Embryonic facial prominence (tissue), 1 donor: ENCODE results near the gene XCR1.
"Not testable (repeated sequence)": the region's sequence is repeated elsewhere in the genome, so short reads cannot be mapped to it uniquely, and the experiment has no call there.

Experiments used
- DNase-seq: peaks from one replicate; pipeline ENCODE4 v3.0.0-alpha.2; 2016; ENCODE audit errors: extremely low spot score

Gene XCR1

DNA sequence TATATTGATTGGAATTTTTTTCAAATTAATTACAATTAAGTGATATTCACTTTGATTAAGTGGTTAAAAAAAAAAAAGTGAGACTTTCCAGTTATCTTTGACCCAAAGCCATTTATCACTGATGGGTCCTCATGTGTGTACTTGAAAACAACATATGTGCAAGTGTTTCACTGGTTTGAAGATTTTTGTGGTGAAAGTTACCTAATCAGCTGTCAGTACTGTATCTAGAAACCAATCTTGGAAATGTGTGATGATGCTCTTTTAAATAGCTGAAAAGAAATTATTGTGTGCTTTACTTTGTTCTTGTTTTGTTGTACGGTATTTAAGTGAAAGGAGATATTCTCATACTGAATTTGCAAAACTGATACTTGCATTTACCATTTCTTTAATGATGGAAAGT is 11.6 kb upstream of the XCR1 start:
- no peak for DNase-seq

GRCh38 chr3:46038071-46038470 is 10.8 kb upstream of the XCR1 start:
- DNase-seq = not testable (repeated sequence)

DNA sequence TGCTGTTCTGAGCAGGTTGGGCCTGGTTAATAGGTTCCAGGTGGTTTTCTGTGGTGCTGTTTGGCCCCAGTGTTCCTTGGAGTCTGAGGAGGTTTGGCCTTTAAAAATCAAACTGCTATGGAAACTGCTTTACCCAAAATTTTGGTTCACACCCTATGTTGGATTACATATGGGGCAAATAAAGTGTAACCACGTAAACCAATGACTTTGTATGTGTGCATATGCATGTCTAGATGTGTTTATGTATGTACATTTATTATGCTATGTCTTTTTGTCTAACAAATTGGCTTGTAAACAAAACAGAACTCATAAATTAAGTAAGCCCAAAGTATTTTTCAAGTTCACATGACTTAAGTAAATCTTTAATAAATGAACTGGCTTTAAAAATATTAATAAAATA is 8.9 kb upstream of the XCR1 start:
- DNase-seq = no peak

- DNase-seq = no peak
Observed at GRCh38 chr3:46031747-46032146, 4.5 kb upstream of the XCR1 start.

DNA sequence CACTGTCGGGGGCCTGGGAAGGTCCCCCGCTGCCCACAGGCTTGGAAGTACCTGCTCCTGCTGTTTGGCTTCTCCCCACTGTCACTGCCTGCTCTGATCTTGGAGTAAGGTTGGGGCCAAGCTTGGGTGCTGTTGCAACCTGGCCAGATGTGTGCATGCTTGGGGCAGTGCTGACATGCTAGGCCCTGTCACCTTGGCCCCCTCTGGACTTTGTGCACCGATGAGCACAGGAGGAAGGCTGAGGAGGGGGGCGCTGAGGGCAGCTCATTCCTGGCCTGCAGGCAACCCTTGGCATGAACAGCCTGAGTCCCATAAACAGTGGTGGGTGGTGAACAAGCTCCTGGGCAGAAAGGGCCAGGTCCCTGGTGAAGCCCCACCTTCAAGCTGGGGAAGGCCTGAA is 4.0 kb upstream of the XCR1 start:
- DNase-seq = no peak

GRCh38 chr3:46030626-46031025 is 3.3 kb upstream of the XCR1 start:
- no peak for DNase-seq

- DNase-seq = no peak
Observed at GRCh38 chr3:46029953-46030543, 2.8 kb upstream of the XCR1 start.

DNA sequence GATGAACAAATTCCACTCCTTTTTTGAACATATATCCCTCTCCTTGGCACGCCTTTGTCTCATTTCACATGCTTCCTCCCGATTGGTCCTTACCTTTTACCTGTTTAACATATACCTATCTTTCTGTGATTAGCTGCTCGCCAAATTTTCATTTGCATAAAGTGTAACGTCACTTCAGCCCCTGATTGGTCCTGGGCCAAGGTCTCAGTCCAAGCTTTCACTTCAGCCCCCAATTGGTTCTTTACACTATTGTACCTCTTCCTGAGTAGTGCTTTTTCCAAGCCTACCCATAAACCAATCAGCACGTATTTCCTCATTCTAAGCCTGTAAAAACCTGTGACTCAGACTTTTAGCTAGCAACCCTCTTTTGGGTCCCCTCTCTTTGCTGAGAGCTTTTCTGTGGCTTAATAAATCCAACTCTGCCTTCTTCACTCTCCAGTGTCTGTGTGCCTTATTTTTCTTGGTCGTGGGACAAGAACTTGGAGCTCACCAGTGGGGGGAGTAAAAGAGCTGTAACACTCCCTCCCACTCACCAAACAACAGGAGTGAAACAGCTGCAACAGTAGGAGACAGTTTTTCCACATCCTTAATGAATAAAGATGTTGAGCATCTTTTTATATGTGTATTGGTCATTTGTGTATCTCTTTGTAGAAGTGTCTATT is 584 bp upstream of the XCR1 start:
- DNase-seq = no peak

GRCh38 chr3:46025139-46025538 is 2.1 kb downstream of the XCR1 start:
- DNase-seq = no peak

DNA sequence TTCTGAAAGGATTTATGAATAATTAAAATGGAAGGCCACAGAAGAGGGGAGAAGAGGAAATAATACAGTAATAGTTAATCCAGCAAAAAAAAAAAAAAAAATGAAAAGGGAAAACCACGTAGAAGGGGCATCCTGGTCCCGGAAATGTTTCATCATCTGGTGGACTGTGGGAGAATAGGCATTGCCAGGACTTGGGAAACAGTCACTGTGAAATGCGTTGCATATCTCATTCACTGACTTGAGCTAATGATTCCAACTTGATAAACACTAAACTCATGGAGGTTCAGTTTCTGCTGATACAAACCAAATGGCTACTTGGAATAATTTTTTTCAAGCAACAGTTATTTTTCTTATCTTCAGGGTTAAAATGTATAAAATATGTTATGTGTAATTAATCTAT is 3.2 kb downstream of the XCR1 start:
- DNase-seq = no peak

DNA sequence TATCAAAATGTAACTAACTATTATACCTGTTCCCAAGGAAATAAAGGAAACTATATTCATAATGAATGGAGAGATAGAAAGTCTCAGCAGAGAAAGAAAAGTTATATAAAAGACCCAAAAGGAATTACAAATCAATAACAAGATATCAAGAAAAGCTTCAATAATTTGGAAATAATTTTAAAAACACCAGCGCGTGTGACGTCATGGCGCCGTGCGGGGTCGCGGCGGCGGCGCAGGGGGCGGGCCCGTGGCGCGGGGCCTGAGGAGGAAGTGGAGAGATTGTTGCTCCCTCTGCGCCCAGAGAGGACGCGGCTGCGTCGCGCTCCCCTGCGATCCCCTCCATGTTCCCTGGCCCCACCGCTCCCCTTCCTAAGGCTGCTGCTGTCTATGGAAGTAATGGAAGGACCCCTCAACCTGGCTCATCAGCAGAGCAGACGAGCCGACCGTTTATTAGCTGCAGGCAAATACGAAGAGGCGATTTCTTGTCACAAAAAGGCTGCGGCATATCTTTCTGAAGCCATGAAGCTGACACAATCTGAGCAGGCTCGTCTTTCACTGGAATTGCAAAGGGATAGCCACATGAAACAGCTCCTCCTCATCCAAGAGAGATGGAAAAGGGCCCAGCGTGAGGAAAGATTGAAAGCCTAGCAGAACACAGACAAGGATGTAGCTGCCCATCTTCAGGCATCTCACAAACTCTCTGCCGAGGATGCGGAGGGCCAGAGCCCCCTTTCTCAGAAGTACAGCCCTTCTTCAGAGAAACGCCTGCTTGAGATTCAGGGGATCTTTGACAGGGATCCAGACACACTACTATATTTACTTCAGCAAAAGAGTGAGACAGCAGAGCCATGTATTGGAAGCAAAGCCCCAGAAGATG is 4.1 kb downstream of the XCR1 start:
- no peak for DNase-seq

GRCh38 chr3:46021516-46021915 is 5.8 kb downstream of the XCR1 start:
- no peak for DNase-seq

- DNase-seq = no peak
Observed at GRCh38 chr3:46020766-46021510, 6.3 kb downstream of the XCR1 start.

DNA sequence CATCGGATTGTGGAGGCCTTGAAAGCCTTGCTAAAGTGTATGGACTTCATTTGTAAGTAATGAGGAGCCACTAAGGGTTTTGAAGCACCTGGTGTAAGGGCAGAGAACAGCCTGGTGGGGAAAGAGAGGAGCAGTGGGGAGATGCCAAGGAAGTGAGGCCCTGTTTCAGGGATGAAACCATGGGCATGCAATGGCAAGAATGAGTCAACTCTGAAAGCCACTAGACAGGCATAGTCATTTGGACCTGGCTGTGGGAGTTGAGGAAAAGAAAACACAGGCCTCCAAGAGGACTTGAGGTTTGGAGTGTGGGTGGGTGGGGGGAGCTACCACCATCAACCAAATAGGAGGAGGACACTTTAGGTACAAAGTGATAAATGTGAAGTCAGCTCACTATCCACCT is 7.6 kb downstream of the XCR1 start:
- DNase-seq = no peak

DNA sequence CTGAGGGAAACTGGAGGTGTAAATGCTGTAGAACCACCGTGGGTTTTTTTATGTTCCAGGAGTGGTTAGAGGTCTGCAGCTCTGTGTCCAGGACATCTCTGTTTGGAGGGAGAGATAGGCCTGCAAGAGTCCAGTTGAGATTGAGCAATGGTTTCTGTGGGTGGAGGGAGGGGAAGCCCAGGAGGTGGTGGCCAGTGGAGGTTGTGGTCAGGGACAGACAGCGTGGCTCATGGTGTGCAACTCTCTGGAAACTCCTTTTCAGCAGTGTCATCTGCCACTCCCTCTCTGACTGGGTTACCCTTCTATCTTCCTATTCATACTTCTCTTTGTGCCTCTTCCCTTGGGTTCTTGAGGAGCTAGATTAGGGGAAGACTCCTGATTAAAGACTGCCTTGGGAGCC is 9.6 kb downstream of the XCR1 start:
- no peak for DNase-seq

GRCh38 chr3:46013316-46014094 is 13.8 kb downstream of the XCR1 start:
- no peak for DNase-seq

DNA sequence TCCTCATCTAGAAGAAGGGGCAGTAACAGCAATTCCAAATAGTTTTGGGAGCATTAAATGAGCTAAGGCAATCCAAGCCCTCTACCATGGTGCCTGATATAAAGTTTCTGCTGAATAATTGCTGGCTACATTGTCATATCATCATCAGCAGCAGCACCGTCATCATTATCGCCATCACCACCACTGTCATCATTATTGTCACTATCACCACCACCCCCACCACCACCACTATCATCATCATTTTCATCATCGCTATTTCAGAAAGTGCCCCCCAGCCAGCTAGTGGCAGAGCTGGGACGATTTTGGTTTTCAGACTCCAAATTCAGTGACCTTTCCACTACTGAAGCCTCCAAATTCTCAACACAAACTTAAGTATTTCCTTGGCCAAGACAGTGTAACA is 15.0 kb downstream of the XCR1 start:
- no peak for DNase-seq

DNA sequence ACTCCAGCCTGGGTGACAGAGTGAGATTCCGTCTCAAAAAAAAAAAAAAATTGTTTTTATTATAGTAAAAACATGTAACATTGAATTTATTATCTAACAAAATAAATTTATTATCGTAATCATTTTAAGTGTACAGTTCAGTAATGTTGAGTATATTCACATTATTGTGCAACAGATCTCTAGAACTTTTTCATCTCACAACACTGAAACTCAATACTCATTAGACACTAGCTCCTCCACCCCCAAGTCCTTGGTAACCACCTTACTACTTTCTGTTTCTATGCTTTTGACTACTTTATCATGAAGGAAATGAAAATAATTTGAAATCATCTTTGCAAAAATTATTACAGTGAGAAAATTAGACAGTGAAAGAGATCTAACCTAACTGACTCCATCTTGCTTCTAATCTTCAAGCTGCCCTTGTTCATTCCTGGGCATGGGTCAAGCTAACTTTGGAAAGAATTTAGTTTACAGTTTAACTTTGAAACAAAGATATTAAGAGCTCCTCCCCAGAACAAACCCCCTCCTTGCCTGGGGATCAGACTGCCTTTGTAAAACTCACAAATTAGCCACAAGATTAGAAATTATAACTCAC is 16.7 kb downstream of the XCR1 start:
- no peak for DNase-seq

- DNase-seq = no peak
Observed at GRCh38 chr3:46008058-46008457, 19.2 kb downstream of the XCR1 start.

- no peak for DNase-seq
Observed at GRCh38 chr3:46007280-46007679, 20.0 kb downstream of the XCR1 start.
